HCT116 (cell line): ENCODE results near the gene FOXP1. TPM values are rescaled to one million over a fixed set of nuclear protein-coding genes. Genes with fewer than 3 reads are reported as not detected.

ENCODE experiments used
- ATAC-seq: fragments of 200-7000 bp; cut with Tn5 transposase; 2 replicates; pipeline ENCODE4 v1.9.1; 2020; ENCODE audit warnings: mild to moderate bottlenecking, moderate library complexity
- BruUV-seq: library from RNA; stranded (reverse); fragments of 400-500 nt; replicated peaks from 2 replicates; lab custom pipeline; 2021; lab: Mats Ljungman, UMichigan
- CTCF ChIA-PET: fragments of 300-600 bp; sonication (Branson Sonifier 250); formaldehyde crosslinking; loops from one replicate; lab custom pipeline; 2021; ENCODE audit warnings: antibody characterized with exemption; lab: Charles Lee
- POLR2A ChIA-PET: fragments of 300-600, 350-600 bp; sonication (Branson Sonifier 250); formaldehyde crosslinking; loops from one replicate; lab custom pipeline; 2021; ENCODE audit warnings: antibody characterized with exemption; lab: Charles Lee
- RAD21 ChIA-PET, 2 experiments: fragments of 300-600 bp; sonication (Branson Sonifier 250); formaldehyde crosslinking; loops; one replicate each; lab custom pipeline; 2023; ENCODE audit warnings: low total read pairs in 2 of 2; ENCODE audit not compliant: uncharacterized antibody in 2 of 2, unreplicated experiment in 2 of 2, low non-redundant PET in 1 of 2; lab: Charles Lee
- DNase-seq: peaks from one replicate; pipeline ENCODE4 v3.0.0-alpha.2; 2010; ENCODE audit warnings: low read depth, low spot score
- H2AFZ ChIP-seq: fragments of 200-600 bp; shearing (Covaris generic), sonication (generic); 2 replicates; pipeline ENCODE4 v1.6.1; 2017; ENCODE audit warnings: low read depth, mixed run types, mixed read lengths, antibody characterized with exemption, low read length; ENCODE audit not compliant: poor library complexity, severe bottlenecking
- H3K27ac ChIP-seq: 2 replicates; pipeline ENCODE4 v1.5.1; 2012; ENCODE audit warnings: low read depth, low read length
- H3K27me3 ChIP-seq: fragments of 200-600 bp; sonication (generic); 2 replicates; pipeline ENCODE4 v1.6.1; 2016; ENCODE audit warnings: mixed run types, low read length, mixed read lengths; ENCODE audit not compliant: insufficient read depth
- H3K36me3 ChIP-seq, 2 experiments: fragments of 200-500 bp in 1 of 2; fragments of 200-600 bp in 1 of 2; sonication (Bioruptor generic) in 1 of 2; sonication (generic) in 1 of 2; 2 replicates each; pipeline versions ENCODE4 v1.5.1 to v1.6.1; 2014 to 2016; ENCODE audit warnings: low read length in 2 of 2, inconsistent platforms in 1 of 2, mixed read lengths in 1 of 2, mixed run types in 1 of 2; ENCODE audit not compliant: insufficient read depth in 2 of 2, control insufficient read depth in 1 of 2
- H3K4me1 ChIP-seq, 2 experiments: fragments of 200-600 bp in 1 of 2; sonication (generic) in 1 of 2; 2 replicates each; pipeline versions ENCODE4 v1.5.1 to v1.6.1; 2012 to 2017; ENCODE audit warnings: low read length in 2 of 2, inconsistent platforms in 1 of 2, mild to moderate bottlenecking in 1 of 2, mixed read lengths in 1 of 2, mixed run types in 1 of 2, moderate library complexity in 1 of 2; ENCODE audit not compliant: insufficient read depth in 2 of 2, control insufficient read depth in 1 of 2
- H3K4me2 ChIP-seq: fragments of 200-600 bp; sonication (generic); 2 replicates; pipeline ENCODE4 v1.6.1; 2017; ENCODE audit warnings: mixed run types, low read length, mixed read lengths
- H3K4me3 ChIP-seq, 2 experiments: fragments of 200-600 bp in 1 of 2; sonication (generic) in 1 of 2; replicated peaks in 1 of 2; 2 replicates each; pipeline ENCODE4 v1.5.1; 2011 to 2016; ENCODE audit warnings: low read length in 2 of 2, control low read depth in 1 of 2, low read depth in 1 of 2, mild to moderate bottlenecking in 1 of 2, mixed read lengths in 1 of 2, mixed run types in 1 of 2
- H3K79me2 ChIP-seq: fragments of 200-600 bp; sonication (generic); 2 replicates; pipeline ENCODE4 v1.6.1; 2017; ENCODE audit warnings: mild to moderate bottlenecking, mixed run types, low read length, moderate library complexity, mixed read lengths; ENCODE audit not compliant: insufficient read depth
- H3K9ac ChIP-seq: fragments of 200-600 bp; sonication (generic); 2 replicates; pipeline ENCODE4 v1.6.1; 2016; ENCODE audit warnings: low read length, mixed read lengths
- H3K9me2 ChIP-seq: fragments of 200-600 bp; sonication (generic), shearing (Covaris generic); 2 replicates; pipeline ENCODE4 v1.6.1; 2017; ENCODE audit warnings: mixed run types, mild to moderate bottlenecking, moderate library complexity; ENCODE audit not compliant: insufficient read depth
- H3K9me3 ChIP-seq, 2 experiments: fragments of 200-500 bp in 1 of 2; fragments of 200-600 bp in 1 of 2; sonication (Bioruptor generic) in 1 of 2; sonication (generic) in 1 of 2; 2 replicates each; pipeline ENCODE4 v1.6.1; 2014 to 2017; ENCODE audit warnings: low read length in 2 of 2, mixed read lengths in 2 of 2, inconsistent platforms in 1 of 2, low read depth in 1 of 2, mild to moderate bottlenecking in 1 of 2, mixed run types in 1 of 2, moderate library complexity in 1 of 2; ENCODE audit not compliant: control insufficient read depth in 1 of 2, insufficient read depth in 1 of 2
- H4K20me1 ChIP-seq: fragments of 200-600 bp; sonication (generic), shearing (Covaris generic); 2 replicates; pipeline ENCODE4 v1.6.1; 2017; ENCODE audit warnings: mixed run types, mild to moderate bottlenecking, moderate library complexity; ENCODE audit not compliant: insufficient read depth
- CBX3 ChIP-seq: IDR thresholded peaks from 2 replicates; pipeline ENCODE4 v1.6.1; 2012; ENCODE audit warnings: low read depth
- CEBPB ChIP-seq: IDR thresholded peaks from 2 replicates; pipeline ENCODE4 v1.6.1; 2012; ENCODE audit warnings: low read depth
- EZH2 ChIP-seq: fragments of 200-600 bp; sonication (generic); IDR thresholded peaks from 2 replicates; pipeline ENCODE4 v1.6.1; 2017; ENCODE audit warnings: antibody characterized with exemption, mixed run types
- FOSL1 ChIP-seq: IDR thresholded peaks from 2 replicates; pipeline ENCODE4 v1.6.1; 2012; ENCODE audit warnings: low read depth
- JUND ChIP-seq: IDR thresholded peaks from 2 replicates; pipeline ENCODE4 v1.6.1; 2012
- MAX ChIP-seq: IDR thresholded peaks from 2 replicates; pipeline ENCODE4 v1.6.1; 2012
- POLR2AphosphoS5 ChIP-seq: IDR thresholded peaks from 2 replicates; pipeline ENCODE4 v1.6.1; 2011; ENCODE audit warnings: mild to moderate bottlenecking, low read depth, low read length, moderate library complexity
- RAD21 ChIP-seq: IDR thresholded peaks from 2 replicates; pipeline ENCODE4 v1.6.1; 2012; ENCODE audit warnings: low read depth, mild to moderate bottlenecking
- REST ChIP-seq: IDR thresholded peaks from 2 replicates; pipeline ENCODE4 v1.6.1; 2012; ENCODE audit warnings: low read depth
- SIN3A ChIP-seq: IDR thresholded peaks from 2 replicates; pipeline ENCODE4 v1.6.1; 2012; ENCODE audit warnings: low read depth
- SP1 ChIP-seq: IDR thresholded peaks from 2 replicates; pipeline ENCODE4 v1.6.1; 2012; ENCODE audit warnings: low read depth
- SRF ChIP-seq: IDR thresholded peaks from 2 replicates; pipeline ENCODE4 v1.6.1; 2012; ENCODE audit warnings: low read depth
- TCF7L2 ChIP-seq: IDR thresholded peaks from 2 replicates; pipeline ENCODE4 v1.7.0; 2011; ENCODE audit warnings: borderline replicate concordance, inconsistent platforms; ENCODE audit not compliant: insufficient read depth, insufficient read length; ENCODE audit errors: extremely low read depth
- ZBTB33 ChIP-seq: IDR thresholded peaks from 2 replicates; pipeline ENCODE4 v1.6.1; 2011; ENCODE audit warnings: mild to moderate bottlenecking, low read length, moderate library complexity; ENCODE audit not compliant: insufficient replicate concordance; ENCODE audit errors: extremely low read depth
- ZFX ChIP-seq: fragments of 450-650 bp; IDR thresholded peaks from 2 replicates; pipeline ENCODE4 v1.6.1; 2017
- intact Hi-C: fragments of 100-400 bp; cut with micrococcal nuclease; formaldehyde crosslinking; loops from 2 replicates; pipeline ENCODE4 v1.10.0; 2022
- total RNA-seq: library from RNA; stranded (reverse); gene quantifications from one replicate; pipeline ENCODE4 v1.2.1, GENCODE V29; 2021; ENCODE audit not compliant: unreplicated experiment
- TF ChIP-seq, protein P1 (sequence below): IDR thresholded peaks from 2 replicates; pipeline ENCODE4 v1.6.1; 2012

FOXP1 gene
- total RNA-seq, 1 experiment from 2014 or later: 11.4 TPM

- TF ChIP-seq MAX (no peak), EZH2 (no peak), SRF (no peak), REST (no peak), SIN3A (no peak)
These were observed 598.6 kb downstream of the FOXP1 start (continued) for GRCh38 chr3:70984776-70985482.

DNA sequence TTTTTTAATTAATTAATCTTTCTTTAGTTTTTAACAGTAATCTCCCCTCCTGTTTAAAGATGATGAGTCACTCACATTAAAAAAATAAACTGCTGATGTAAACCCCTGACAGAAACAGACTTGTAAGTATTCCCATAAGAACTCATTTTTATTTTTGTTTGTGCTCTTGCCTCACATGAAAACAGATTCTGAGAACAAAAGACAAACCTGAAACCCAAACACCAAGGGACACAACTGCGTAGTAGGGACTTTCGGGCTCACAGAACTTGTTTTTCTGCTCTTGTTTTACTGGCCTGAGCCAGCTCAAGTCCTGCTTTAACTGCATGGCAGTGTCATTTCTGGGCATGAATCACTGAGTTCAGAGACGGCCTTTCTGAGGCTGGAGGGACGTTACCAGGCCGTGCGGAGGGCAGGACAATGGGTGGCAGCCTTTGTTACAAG lies 600.8 kb downstream of the FOXP1 start:
- Histone ChIP-seq H3K9me2 (no peaks in the 10 kb centered on the region), H3K9me3 (no peaks in the 10 kb centered on the region), H2AFZ (peak overlapping the region; percentile 54), H3K4me1 (peaks cover 20 to 33% of the 10 kb centered on the region in 2 experiments), H3K9ac (peak overlapping the region; percentile 12; the same call in 1 of the 2 replicates), H3K4me3 (peak overlapping the region in 1 of 2 experiments; percentile 28; a peak in 1 of 4 replicates), H3K36me3 (no peaks in the 10 kb centered on the region), H3K27ac (peak overlapping the region; percentile 68), H3K4me2 (peak overlapping the region; percentile 68), H3K79me2 (no peaks in the 10 kb centered on the region), H3K27me3 (no peaks in the 10 kb centered on the region), H4K20me1 (no peaks in the 10 kb centered on the region)
- DNase-seq (peak; percentile 71), ATAC-seq (peak; percentile 98)
- POLR2A ChIA-PET: no interaction called here
- intact Hi-C loops: no loop called here
- CTCF ChIA-PET: no interaction called here
- BruUV-seq: no TSS peak
- RAD21 ChIA-PET: no interaction called here
- TF ChIP-seq ZBTB33 (no peak), SP1 (peak; percentile 76), RAD21 (no peak), CBX3 (peak; percentile 50; the same call in 1 of the 2 replicates), JUND (peak; percentile 67), POLR2AphosphoS5 (peak; percentile 30; the same call in 1 of the 2 replicates), ZFX (no peak), CEBPB (peak; percentile 34; the same call in 1 of the 2 replicates), FOSL1 (peak; percentile 46; the same call in 1 of the 2 replicates), TCF7L2 (no peak), MAX (no peak), EZH2 (no peak), SIN3A (no peak)
- TF ChIP-seq, protein P1, sequence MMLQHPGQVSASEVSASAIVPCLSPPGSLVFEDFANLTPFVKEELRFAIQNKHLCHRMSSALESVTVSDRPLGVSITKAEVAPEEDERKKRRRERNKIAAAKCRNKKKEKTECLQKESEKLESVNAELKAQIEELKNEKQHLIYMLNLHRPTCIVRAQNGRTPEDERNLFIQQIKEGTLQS: no peak
